ENCODE measurements around the gene NR3C2.

Gene NR3C2

GRCh38 chr4:148068065-148068911, 373.9 kb downstream of the NR3C2 start:
- no peak for DNase-seq

GRCh38 chr4:148067301-148067916, 374.8 kb downstream of the NR3C2 start:
- no peak for DNase-seq

GRCh38 chr4:148065075-148065474, 377.1 kb downstream of the NR3C2 start:
- no peak for DNase-seq

- no peak for DNase-seq
These were observed 377.8 kb downstream of the NR3C2 start for GRCh38 chr4:148064451-148064850.

- no peak for DNase-seq
These were observed 379.8 kb downstream of the NR3C2 start for GRCh38 chr4:148062301-148062950.

- DNase-seq = no peak
These were observed 380.4 kb downstream of the NR3C2 start for GRCh38 chr4:148061795-148062194.

GRCh38 chr4:148061141-148061481, 381.1 kb downstream of the NR3C2 start:
- DNase-seq = no peak

- no peak for DNase-seq
These were observed 381.7 kb downstream of the NR3C2 start for GRCh38 chr4:148060264-148061140.

DNA sequence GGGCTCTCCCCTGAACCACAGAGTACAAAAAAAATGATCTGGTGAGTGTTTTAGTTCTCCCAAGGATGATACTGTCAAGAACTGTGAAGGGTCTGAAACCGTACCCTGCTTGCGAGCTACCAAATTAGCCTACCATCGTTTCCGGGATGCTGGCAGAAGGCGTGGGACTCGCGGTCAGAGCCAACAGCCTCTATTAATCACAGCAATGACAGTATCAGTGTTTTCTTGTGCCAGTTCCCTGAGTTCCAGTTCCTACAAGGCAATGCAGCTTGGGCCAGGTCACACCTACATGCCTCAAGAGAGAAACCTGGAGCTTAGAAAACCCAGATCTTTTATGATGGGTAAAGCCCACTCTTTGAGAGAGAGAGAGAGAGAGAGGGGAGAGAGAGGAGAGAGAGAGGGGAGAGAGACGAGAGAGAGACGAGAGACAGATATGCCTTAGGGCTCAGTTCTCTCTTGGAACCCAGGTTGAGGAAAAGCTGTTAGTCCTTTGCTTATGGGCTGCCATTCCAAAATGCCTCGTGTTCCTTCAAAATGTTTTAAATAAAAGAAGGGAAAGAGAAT, 382.5 kb downstream of the NR3C2 start:
- DNase-seq = no peak

GRCh38 chr4:148057984-148058859, 384.0 kb downstream of the NR3C2 start:
- no peak for DNase-seq

DNA sequence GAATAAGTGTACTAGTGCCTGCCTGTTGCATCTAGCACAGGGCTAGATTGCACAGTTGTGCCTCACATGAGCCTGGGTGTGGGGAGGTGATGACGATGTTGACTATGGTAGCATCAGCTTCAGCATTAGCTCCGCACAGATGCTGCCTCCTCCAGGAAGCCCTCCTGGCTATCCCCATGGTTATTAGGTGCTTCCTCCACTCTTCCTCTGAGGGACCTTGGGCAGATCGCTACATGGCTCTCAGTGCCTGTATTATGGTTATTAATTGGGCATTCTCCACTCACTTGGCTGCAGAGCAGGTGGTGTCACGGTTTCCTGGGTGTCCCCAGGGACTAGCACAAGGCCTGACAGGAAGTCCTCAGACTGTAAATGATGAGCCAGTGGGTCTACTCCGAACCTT, 384.7 kb downstream of the NR3C2 start:
- no peak for DNase-seq

- no peak for DNase-seq
These were observed 385.3 kb downstream of the NR3C2 start for GRCh38 chr4:148056879-148057278.

DNA sequence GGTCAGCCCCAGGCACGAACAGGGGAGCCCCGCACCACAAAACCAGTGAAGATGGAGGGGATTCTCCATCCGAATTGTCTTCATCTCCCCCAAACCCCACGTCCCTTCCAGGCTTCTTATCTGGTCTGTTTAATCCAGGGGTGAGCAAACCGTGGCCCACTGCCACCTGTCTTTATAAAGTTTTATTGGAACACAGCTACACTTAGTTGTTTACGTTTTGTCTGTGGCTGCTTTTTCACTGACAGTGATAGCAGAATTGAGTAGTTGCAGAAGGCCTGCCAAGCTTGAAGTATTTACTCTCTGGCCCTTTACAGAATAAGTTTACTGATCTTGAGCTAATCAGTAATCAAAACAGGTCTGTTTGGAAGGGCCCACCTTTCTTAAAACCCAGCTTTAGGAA, 386.4 kb downstream of the NR3C2 start:
- no peak for DNase-seq

DNA sequence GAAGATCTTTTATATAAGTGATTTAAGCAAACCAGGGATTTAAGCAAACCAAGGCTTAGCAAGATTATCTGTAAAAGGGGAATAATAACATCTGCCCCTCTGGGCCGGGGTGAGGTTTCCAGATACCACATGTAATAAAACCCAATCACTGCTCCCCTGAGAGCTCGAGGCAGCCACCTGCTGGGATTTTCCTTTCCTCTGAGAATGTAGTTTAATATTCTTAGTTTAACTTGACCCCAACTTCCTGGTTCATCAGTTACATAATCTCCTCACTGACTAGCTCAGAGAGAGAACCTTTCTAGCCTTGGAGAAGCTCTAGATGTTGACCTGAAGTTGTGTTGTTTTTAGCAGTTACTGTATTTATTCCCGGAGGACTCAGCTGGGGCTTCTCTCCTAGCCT, 387.9 kb downstream of the NR3C2 start:
- DNase-seq = no peak

DNA sequence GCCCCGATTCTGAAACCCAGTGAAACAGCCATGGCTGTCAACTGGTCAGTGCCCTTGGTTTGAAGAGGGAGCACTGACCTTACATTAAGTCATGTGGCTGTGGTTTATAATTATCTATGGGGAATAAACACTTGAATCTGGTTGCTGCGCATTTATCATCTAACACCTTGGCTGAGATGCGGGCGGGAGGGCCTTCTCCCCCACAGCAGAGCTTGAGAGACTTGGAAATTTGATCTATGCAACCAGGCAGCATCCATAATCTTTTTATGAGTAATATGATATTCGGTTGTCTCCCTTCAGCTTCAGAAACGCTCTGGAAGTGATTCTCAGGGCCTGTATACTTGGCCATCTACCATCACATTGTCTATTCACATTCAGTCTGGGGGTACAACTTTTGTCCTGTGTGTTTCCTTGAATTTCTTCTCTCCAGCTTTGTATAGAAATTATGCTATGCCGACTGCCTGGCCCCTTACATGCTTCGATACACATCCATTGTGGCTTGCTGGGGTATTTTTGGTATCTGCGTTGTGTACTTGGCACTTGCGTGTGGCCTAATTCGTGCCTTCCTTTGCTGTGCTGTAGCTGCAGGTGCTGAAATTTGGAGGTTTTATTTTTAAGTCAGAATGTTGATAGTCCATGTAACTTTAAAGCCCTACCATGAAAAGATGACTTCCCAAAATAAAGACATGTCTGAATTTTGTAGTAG, 388.8 kb downstream of the NR3C2 start:
- no peak for DNase-seq

- no peak for DNase-seq
These were observed 389.8 kb downstream of the NR3C2 start for GRCh38 chr4:148052448-148052847.

- no peak for DNase-seq
These were observed 390.8 kb downstream of the NR3C2 start for GRCh38 chr4:148051403-148051802.

DNA sequence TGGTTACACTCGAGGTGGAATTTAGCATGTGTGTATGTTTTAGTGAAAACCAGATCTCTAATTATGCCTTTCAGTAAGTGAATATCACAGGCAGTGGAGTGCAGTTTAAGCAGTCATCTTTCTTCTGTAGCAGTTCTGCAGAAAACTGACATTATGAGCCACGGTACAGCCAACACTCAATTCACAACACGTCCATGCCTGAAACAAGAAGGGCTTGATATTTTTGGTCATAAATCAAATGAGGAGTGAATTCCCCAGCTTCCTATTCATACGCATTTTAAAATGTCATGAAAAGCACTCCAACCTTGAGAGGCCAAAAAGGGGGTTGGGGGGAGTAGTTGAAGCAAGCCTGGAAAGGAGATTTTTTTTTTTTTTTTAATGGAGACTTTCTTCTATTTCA, 393.6 kb downstream of the NR3C2 start:
- DNase-seq = no peak

GRCh38 chr4:148044912-148045352, 397.3 kb downstream of the NR3C2 start:
- DNase-seq = no peak

- DNase-seq = no peak
These were observed 397.9 kb downstream of the NR3C2 start for GRCh38 chr4:148044089-148044911.
